Bladder microvascular endothelial cell (primary cell): ENCODE measurements around the gene IFNLR1. TPM values are rescaled to one million over a fixed set of nuclear protein-coding genes. Genes with fewer than 3 reads are reported as not detected.

ENCODE experiments used
- total RNA-seq: library from RNA; depleted of rRNA; stranded (reverse); fragments of >200 nt; gene quantifications from 2 replicates; pipeline ENCODE4 v1.2.3, GENCODE V29; 2014

IFNLR1 gene
- total RNA-seq = not detected in 2 replicates

DNA sequence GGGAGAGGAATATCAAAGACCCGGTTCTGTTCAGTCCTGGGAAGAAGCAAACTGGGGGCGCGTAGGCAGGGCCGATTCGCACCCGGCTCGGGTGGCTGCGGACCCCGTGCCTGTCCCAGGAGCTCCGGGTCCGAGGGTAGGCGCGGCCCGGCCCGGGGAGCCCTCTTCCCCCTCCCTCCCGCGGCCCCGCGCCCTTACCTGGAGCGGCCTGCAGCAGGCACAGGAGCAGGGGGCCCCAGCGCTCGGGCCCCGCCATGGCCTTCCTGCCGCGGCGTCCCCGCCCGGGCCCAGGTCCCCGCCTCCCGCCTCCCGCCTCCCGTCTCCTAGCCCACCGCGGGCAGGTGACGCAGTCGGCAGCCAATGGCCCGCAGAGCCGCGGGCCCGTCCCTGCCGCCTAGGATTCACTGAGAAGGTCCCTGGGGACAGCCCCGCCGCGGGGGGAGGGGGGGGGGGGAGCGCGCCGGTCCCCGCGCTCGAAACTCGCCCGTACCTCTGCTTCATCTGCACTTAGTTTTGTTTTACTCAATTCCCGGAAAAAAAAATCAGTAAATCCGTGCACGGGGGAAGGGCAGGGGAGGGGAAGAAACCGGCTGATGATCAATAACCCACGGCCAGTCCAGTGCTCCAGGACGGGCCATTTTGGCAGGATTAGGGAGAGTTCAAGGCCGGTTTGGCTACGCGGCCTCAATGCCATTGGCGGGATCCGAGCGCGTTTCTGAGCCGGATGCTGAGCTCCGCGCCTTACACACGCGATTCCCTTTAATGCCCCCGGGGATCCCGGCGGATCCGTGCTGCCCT lies at the start of gene IFNLR1:
TSS of gene IFNLR1 (minus strand) at position 297 of the 798 bp plus-strand sequence. CDS start at position 256, 41 bp downstream.

DNA sequence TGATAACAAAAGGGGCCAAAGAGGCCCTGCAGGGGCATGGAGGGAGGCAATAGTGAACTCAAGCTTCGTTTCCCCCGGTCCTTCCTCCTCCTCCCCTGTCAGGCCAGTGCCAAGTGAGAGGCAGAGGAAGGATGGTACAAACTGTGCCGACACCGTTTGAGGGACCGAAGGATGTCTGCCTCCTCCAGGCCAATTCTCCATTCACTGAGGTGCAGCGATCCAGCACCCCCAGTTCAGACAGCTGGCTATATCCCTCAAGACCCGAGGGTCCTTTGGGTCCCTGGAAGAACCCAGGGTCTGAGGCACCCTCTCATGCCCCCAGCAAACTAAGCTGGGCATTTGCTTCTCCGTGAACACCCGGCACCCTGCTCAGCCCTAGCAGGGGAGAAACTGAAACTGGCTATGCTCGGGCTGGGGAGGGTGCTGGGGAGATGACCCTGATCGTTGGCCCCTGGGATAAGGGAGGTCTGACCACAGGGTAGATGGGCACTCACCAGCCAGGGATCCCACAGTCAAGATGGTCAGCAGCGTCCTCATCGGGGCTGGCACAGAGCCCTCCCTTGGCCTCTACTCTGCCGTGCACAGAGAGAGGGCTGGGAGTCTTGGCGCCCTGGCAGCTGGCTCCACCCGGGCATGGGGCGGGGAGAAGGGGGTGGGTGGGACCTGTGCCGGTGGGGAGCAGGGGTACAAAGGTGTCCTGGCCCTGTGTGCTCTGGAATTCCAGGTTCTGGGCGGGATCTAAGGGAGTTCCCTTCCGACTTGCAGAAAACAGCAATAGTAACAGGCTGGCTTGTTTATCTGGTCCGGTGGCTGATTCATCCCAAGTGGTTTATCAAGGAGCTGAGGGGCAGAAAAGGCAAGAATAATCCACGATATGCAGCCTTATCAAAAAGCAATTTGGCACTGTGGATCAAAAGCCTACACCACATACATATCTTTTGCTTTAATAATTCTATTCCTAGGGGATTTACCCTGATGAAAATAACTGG lies 44.2 kb downstream of the IFNLR1 start, which contains the start of gene IL22RA1:
TSS of gene IL22RA1 (minus strand) at position 595 of the 989 bp plus-strand sequence. CDS start at position 537, 58 bp downstream.

DNA sequence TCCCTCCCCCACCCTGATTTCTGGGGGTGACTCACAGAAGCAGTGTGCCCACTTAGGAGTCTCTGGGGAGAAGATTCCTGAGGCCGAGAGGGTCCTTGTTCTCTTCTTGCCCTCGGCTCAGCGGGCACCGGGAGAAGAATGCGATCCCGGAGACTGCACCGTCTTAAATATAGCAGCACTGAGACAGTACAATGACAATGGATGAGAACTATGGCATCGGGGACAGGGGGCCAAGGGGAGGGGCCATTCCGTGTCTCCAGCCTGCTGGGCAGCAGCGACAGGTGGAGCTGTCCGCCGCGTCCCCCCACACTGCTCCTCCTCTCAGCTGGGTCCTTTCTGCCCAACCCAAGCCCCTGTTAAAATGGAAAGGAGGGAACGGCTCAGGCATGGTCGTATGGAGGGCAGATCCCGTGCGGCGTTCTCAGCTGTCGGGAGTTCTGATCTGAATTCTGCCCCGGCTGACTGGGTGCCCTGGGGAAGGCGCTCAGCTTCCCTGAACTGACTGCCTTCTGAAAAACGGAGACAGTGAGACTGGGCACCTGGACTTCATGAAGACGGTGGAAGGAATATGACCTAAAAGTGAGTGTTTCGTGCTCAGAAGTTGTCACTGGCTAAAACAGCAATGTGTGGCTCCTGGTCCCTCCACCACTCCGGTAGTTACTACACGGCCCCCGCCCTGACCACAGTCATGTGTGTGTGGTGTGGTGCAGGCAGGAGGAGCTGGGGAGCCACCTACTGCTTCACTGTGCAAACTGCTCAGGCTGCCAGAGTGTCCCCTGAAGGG lies 74.9 kb downstream of the IFNLR1 start, which contains the start of gene MYOM3:
TSS of gene MYOM3 (minus strand) at position 140 of the 784 bp plus-strand sequence. CDS start 3,499 bp downstream, outside the sequence.

Other genes starting within 250 kb of the IFNLR1 start
- 95.4 and 103 TPM in 2 replicates for gene PNRC2, start 227.5 kb downstream of the IFNLR1 start, total RNA-seq
- gene SRSF10, start 207.0 kb downstream of the IFNLR1 start, total RNA-seq = 70.4 and 135 TPM in 2 replicates
- gene MYOM3, start 75.2 kb downstream of the IFNLR1 start, total RNA-seq = under 0.01 and 0.06 TPM in 2 replicates
- not detected in 2 replicates for gene IL22RA1, start 44.1 kb downstream of the IFNLR1 start, total RNA-seq
- not detected in 2 replicates for gene GRHL3, start 132.1 kb upstream of the IFNLR1 start, total RNA-seq
- 2.6 and 3.2 TPM in 2 replicates for gene STPG1, start 226.5 kb upstream of the IFNLR1 start, total RNA-seq
- 10.4 and 26.2 TPM in 2 replicates for gene NIPAL3, start 228.5 kb upstream of the IFNLR1 start, total RNA-seq